GM12801 (cell line): ENCODE results near the gene FHIT.

Experiments
- CTCF ChIP-seq: IDR thresholded peaks from one replicate; pipeline ENCODE4 v1.5.1; 2011; ENCODE audit warnings: control low read depth; ENCODE audit not compliant: insufficient read length; ENCODE audit errors: extremely low read depth

Gene FHIT

GRCh38 chr3:61251174-61251972 lies at the start of gene FHIT:
Gene FHIT (minus strand): TSS chr3:61251452.
- no peak for TF ChIP-seq CTCF

GRCh38 chr3:61300786-61301185 lies 49.5 kb upstream of the FHIT start:
- no peak for TF ChIP-seq CTCF

GRCh38 chr3:61300006-61300380 lies 48.7 kb upstream of the FHIT start:
- TF ChIP-seq CTCF: no peak

GRCh38 chr3:61299343-61300005 lies 48.2 kb upstream of the FHIT start:
- TF ChIP-seq CTCF: no peak

GRCh38 chr3:61297821-61298220 lies 46.6 kb upstream of the FHIT start:
- TF ChIP-seq CTCF: no peak

- TF ChIP-seq CTCF: no peak
Measured at GRCh38 chr3:61288446-61288845, 37.2 kb upstream of the FHIT start.

GRCh38 chr3:61283876-61284275 lies 32.6 kb upstream of the FHIT start:
- no peak for TF ChIP-seq CTCF
